Muscle layer of duodenum (tissue), 2 donors: ENCODE results near the gene NLGN1.

ENCODE experiments used
- H3K27ac ChIP-seq: one replicate; pipeline ENCODE4 v1.7.0; 2013; ENCODE audit warnings: mild to moderate bottlenecking, low read length
- H3K27me3 ChIP-seq: one replicate; pipeline ENCODE4 v1.7.0; 2013; ENCODE audit warnings: low read depth, mild to moderate bottlenecking, control low read depth, low read length
- H3K36me3 ChIP-seq, 2 donors: one replicate each; pipeline ENCODE4 v1.7.0; 2013; ENCODE audit warnings: low read length in 2 of 2, control low read depth in 1 of 2, mild to moderate bottlenecking in 1 of 2; ENCODE audit not compliant: insufficient read depth in 2 of 2, control insufficient read depth in 1 of 2
- H3K4me1 ChIP-seq, 2 donors: one replicate each; pipeline ENCODE4 v1.7.0; 2013; ENCODE audit warnings: low read length in 2 of 2, mild to moderate bottlenecking in 2 of 2, control low read depth in 1 of 2, moderate library complexity in 1 of 2; ENCODE audit not compliant: insufficient read depth in 2 of 2, control insufficient read depth in 1 of 2
- H3K4me3 ChIP-seq, 2 donors: one replicate each; pipeline ENCODE4 v1.7.0; 2013; ENCODE audit warnings: low read length in 2 of 2, low read depth in 1 of 2, mild to moderate bottlenecking in 1 of 2
- H3K9me3 ChIP-seq, 2 donors: one replicate each; pipeline ENCODE4 v1.7.0; 2013; ENCODE audit warnings: low read length in 2 of 2, control low read depth in 1 of 2, mild to moderate bottlenecking in 1 of 2; ENCODE audit not compliant: control insufficient read depth in 1 of 2
- donor health status: healthy.

NLGN1 gene

DNA sequence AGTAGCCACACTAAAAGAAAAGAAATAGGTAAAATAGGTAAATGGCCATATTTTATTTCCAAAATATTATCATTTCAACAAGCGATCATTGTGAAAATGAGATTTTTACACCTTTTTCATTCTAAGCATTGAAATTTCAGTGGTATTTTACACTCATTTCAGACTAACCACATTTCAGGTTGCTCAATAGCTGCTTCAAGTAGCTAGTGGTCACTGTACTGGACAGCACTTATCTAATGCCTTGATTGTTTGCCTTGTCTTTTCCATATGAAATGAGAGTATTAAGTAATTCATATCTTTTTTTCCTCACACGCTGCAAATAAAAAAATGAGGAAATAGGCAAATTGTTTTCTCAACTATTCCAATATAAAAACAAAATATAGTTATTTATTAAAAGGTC, 332.8 kb downstream of the NLGN1 start:
- Histone ChIP-seq H3K9me3 (no peaks in the 10 kb centered on the region), H3K4me3 (no peak overlapping the region), H3K27me3 (no peaks in the 10 kb centered on the region), H3K27ac (no peak overlapping the region), H3K4me1 (no peaks in the 10 kb centered on the region), H3K36me3 (no peaks in the 10 kb centered on the region)

DNA sequence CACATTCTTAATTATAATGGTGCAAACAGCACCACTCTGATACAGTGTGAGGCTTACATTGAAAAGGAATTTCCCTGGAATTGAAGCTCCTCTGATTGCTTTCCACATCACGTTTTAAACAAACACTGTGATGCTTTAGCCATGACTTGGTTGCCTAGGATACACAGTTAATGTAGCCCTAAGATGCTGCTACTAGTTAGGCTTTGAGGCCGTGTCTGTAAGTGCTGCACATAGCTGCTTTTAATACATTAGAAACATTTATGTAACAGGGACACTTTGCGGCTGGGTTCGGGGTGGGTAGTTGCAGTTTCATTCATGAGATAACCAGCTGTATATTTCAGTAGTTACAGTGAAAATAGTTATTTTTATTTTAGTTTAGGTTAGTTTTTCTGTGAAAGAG, 334.7 kb downstream of the NLGN1 start:
- Histone ChIP-seq H3K4me3 (no peak overlapping the region), H3K36me3 (no peaks in the 10 kb centered on the region), H3K4me1 (no peaks in the 10 kb centered on the region), H3K27me3 (no peaks in the 10 kb centered on the region), H3K9me3 (no peaks in the 10 kb centered on the region), H3K27ac (no peak overlapping the region)

DNA sequence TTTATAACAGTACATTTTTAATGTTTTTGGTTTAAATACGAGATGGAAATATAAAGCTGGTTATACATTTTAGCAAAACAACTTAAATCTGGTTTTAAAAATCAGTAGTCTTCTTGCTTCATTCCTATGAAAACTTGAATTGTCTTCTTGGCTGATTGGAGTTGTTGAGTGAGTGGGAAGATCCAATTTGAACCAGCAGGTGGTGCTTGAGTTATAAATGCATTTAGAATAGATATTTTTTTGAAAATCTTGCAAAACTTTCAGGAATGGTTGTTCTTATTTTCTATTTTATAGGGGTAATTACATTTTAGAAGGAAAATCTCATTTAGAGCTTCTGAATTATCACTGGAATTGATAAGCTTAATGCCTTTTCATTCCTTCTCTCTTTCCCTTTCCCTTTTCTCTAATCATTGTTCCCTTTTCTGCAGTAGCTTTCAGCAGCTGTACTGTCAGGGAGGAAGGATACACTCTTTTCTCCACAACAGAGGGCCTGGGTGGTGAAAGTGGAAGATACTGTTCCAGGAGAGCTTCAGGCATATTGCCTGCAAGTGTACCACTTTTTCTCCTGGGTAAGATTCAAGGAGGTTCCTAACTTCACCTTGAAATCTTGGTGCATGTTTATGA, 335.6 kb downstream of the NLGN1 start:
- H3K9me3 ChIP-seq: no peaks in the 10 kb centered on the region
- H3K27ac ChIP-seq: no peak overlapping the region
- no peaks in the 10 kb centered on the region for H3K27me3 ChIP-seq
- no peaks in the 10 kb centered on the region for H3K36me3 ChIP-seq
- no peak overlapping the region for H3K4me3 ChIP-seq
- H3K4me1 ChIP-seq: no peaks in the 10 kb centered on the region

DNA sequence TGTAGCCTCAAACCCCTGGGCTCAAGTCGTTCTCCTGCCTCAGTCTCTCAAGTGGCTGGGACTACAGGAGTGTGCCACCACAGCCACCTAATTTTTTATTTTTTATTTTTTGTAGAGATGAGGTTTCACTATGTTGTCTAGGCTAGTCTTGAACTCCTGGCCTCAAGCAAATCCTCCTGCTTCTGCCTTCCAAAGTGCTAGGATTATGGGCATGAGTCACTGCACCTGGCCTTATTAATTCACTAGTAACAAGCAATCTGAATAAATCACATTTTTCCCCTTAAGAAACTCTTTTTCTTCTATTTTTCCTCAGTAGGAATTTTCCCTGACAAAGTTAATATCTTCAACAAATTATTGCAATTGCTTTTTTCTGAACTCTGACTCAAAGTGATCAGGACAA, 336.9 kb downstream of the NLGN1 start:
- no peaks in the 10 kb centered on the region for H3K36me3 ChIP-seq
- no peak overlapping the region for H3K4me3 ChIP-seq
- H3K9me3 ChIP-seq: no peaks in the 10 kb centered on the region
- H3K27me3 ChIP-seq: no peaks in the 10 kb centered on the region
- H3K27ac ChIP-seq: no peak overlapping the region
- no peaks in the 10 kb centered on the region for H3K4me1 ChIP-seq

DNA sequence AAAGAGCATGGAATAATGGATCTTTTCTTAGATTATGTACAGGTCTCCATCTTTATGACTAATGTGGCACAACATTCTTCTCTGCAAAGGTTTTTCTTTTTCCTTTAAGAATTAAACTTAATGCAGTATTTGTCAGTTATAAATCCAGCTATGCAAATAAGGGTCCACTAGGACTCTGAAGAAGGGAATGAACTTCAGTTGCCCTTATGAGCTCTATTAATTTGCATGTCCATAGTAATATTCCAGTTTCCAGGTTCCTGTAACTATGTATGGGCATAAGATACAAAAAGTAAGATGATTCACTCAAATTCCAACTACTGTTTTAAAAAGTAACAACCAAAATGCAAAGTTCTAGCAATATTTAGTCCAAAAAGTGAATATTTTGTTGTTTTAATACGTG, 337.4 kb downstream of the NLGN1 start:
- H3K9me3 ChIP-seq: no peaks in the 10 kb centered on the region
- no peaks in the 10 kb centered on the region for H3K4me1 ChIP-seq
- no peaks in the 10 kb centered on the region for H3K27me3 ChIP-seq
- no peak overlapping the region for H3K27ac ChIP-seq
- no peaks in the 10 kb centered on the region for H3K36me3 ChIP-seq
- H3K4me3 ChIP-seq: no peak overlapping the region

DNA sequence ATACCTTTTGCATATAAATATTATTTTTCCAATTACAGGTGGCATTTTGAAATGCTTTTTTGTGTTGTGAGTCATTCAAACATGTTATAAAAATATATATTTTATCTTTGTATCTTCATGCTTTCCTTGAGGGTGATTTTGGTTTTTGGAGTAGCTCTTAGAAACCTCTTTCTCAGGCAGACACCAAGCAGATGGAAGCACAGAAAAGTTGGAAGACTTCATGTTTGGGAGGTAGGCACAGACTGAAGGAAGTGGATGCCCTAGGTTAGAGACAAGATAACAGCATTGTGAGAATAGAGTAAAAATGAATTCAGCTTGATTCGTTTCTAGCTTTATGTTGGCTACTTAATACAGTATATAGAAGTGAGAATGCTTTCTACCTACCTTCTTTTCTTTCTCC, 338.3 kb downstream of the NLGN1 start:
- no peak overlapping the region for H3K4me3 ChIP-seq
- H3K4me1 ChIP-seq: no peaks in the 10 kb centered on the region
- H3K27me3 ChIP-seq: no peaks in the 10 kb centered on the region
- no peaks in the 10 kb centered on the region for H3K9me3 ChIP-seq
- no peak overlapping the region for H3K27ac ChIP-seq
- H3K36me3 ChIP-seq: no peaks in the 10 kb centered on the region

DNA sequence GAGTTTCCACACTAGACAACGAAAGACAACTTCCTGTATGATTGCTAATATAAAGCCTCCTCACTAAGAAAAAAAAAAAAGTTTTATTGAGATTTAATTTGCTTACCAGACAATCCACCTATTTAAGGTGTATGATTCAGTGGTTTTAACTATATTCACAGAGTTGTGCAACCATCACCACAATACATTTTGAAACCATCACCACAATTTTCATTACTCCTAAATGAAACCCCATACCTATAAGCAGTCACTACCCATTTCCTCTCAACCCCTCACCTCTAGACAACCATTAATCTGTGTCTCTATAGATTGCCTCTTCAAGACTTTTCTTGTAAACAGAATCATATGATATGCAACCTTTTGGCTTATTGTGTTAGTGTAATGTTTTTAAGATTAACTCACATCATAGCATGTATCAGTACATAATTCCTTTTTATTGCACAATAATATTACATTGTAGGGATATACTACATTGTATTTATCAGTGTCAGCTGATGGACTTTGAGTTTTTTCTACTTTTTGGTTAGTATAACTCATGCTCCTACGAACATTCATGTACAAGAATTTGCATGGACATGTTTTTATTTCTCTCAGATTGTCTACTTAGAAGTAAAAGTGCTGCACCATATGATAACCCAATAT, 339.7 kb downstream of the NLGN1 start:
- Histone ChIP-seq H3K9me3 (no peaks in the 10 kb centered on the region), H3K27ac (no peak overlapping the region), H3K27me3 (no peaks in the 10 kb centered on the region), H3K4me3 (no peak overlapping the region), H3K36me3 (no peaks in the 10 kb centered on the region), H3K4me1 (no peaks in the 10 kb centered on the region)

DNA sequence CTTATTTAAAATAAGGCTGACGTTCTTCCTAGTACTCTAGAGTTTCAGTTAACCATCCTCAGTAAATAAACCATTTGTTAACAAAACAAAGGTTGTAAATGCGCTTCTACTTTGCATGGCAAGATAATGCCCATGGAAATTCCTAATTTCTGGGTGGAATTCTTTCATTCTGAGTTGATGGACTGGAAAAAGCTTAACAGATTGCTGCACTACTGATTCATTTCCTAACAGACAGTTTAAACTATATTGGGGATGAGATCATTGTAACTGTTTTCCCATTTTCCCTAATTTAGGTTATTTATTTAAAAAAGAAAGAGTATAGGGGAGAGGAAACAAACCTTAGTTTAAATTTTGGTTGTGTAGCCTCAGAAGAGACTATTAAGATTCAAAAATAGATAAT, 342.2 kb downstream of the NLGN1 start:
- H3K36me3 ChIP-seq: no peaks in the 10 kb centered on the region
- H3K9me3 ChIP-seq: no peaks in the 10 kb centered on the region
- no peaks in the 10 kb centered on the region for H3K4me1 ChIP-seq
- no peaks in the 10 kb centered on the region for H3K27me3 ChIP-seq
- H3K27ac ChIP-seq: no peak overlapping the region
- H3K4me3 ChIP-seq: no peak overlapping the region

DNA sequence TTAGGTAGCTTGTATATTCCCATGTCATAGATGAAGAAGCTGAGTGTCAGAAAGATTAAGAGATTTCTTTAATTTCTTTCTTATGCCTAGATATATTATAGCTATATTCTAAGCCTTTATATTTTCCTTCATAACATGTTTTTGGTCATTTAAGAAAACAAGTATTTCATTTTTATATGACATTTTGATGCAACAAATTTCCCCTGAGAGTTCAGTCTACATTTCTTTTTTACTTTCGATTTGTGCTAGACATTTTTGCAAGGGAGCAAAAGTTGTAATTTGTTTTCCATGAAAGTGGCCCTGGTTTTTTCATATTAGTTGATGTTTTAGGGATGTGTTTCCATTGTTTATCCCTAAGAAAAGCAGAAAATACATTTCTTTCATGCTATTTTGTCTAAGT, 344.9 kb downstream of the NLGN1 start:
- Histone ChIP-seq H3K27me3 (no peaks in the 10 kb centered on the region), H3K4me1 (no peaks in the 10 kb centered on the region), H3K4me3 (peak overlapping the region; percentile 22 to 36), H3K27ac (no peak overlapping the region), H3K9me3 (no peaks in the 10 kb centered on the region), H3K36me3 (no peaks in the 10 kb centered on the region)

DNA sequence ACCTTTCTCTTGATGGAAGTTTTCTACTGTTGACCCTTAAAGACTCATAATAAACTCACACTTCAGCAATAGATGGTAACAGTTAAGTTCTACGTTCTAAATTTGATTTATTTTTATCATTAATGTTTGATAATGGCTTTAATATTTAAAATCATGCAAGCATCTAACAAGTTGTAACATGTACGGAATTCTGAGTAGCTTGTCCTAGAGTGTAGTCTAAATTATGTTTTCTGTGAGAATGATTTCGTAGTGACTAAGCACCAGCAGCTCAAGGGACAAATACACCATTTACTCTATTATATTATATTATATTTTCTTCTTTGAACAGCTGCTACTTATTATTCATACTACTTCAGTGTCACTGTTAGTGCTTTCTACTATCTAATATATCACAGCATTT, 345.6 kb downstream of the NLGN1 start:
- no peak overlapping the region for H3K27ac ChIP-seq
- peak overlapping the region; percentile 22 to 36 for H3K4me3 ChIP-seq
- no peaks in the 10 kb centered on the region for H3K36me3 ChIP-seq
- no peaks in the 10 kb centered on the region for H3K27me3 ChIP-seq
- no peaks in the 10 kb centered on the region for H3K4me1 ChIP-seq
- H3K9me3 ChIP-seq: no peaks in the 10 kb centered on the region

DNA sequence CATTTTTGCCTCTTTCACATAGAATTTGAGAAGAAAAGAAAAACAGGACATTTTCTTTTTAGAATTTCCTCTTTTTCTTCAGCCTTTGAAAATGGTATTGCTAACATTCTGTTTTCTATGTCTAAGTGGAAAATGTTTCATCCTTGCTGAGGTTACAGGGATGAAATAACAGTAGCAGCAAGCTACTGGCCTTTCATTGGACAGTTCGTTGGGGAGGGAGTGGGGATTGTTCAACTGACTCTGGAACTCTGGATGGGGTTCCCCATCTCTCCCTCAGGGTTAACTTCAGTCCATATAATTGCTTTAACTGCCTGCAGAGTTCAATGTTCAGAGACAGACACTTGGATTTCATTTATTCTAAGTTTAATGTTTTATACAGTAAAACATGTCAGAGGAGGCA, 346.0 kb downstream of the NLGN1 start:
- H3K4me3 ChIP-seq: no peak overlapping the region
- no peaks in the 10 kb centered on the region for H3K36me3 ChIP-seq
- H3K4me1 ChIP-seq: no peaks in the 10 kb centered on the region
- no peak overlapping the region for H3K27ac ChIP-seq
- H3K27me3 ChIP-seq: no peaks in the 10 kb centered on the region
- no peaks in the 10 kb centered on the region for H3K9me3 ChIP-seq

DNA sequence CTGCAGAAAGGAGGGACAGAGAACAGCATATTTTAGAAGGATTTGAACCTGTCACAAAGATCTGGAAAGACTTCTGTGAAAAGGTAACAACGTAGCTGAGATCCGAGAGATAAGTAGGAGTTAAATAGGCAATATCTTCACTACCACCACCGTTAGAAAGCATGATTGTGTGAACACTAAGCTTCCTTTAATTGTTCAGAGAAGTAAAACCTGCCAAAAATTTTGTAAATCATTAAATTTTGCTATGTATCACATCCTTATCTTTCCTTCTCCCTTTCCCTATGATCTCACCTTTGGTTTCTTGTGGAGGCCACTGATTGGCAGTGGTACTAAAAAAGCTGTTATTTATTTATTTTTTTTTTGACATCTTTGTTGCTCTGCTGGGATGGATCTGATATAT, 346.9 kb downstream of the NLGN1 start:
- Histone ChIP-seq H3K4me1 (no peaks in the 10 kb centered on the region), H3K36me3 (no peaks in the 10 kb centered on the region), H3K27ac (no peak overlapping the region), H3K9me3 (no peaks in the 10 kb centered on the region), H3K27me3 (no peaks in the 10 kb centered on the region), H3K4me3 (no peak overlapping the region)
